HEK293 (cell line): ENCODE measurements around the gene CETP.

Experiments used
- CTCF ChIA-PET: fragments of 350-600 bp; formaldehyde crosslinking; extraction: SDS; loops from one replicate; lab custom pipeline; 2021; ENCODE audit warnings: antibody characterized with exemption; lab: Yijun Ruan, JAX
- POLR2A ChIA-PET: fragments of 300-600 bp; formaldehyde crosslinking; extraction: SDS; loops from one replicate; lab custom pipeline; 2020; ENCODE audit warnings: antibody characterized with exemption, inconsistent platforms; lab: Yijun Ruan, JAX
- H3K27ac ChIP-seq: fragments of 200-500 bp; sonication (Bioruptor generic); 2 replicates; pipeline ENCODE4 v1.5.1; 2014; ENCODE audit warnings: low read depth, low read length, control low read depth, inconsistent platforms; ENCODE audit errors: extremely low read depth
- H3K36me3 ChIP-seq, 2 experiments: fragments of 200-500 bp in 1 of 2; sonication (Bioruptor generic) in 1 of 2; 1 replicate in 1 of 2; 2 replicates in 1 of 2; pipeline ENCODE4 v1.5.1; 2014 to 2017; ENCODE audit warnings: inconsistent platforms in 2 of 2, low read length in 2 of 2; ENCODE audit not compliant: control insufficient read depth in 2 of 2, insufficient read depth in 1 of 2
- H3K4me1 ChIP-seq: fragments of 200-500 bp; sonication (Bioruptor generic); 2 replicates; pipeline ENCODE4 v1.5.1; 2014; ENCODE audit warnings: mild to moderate bottlenecking, low read length, inconsistent platforms; ENCODE audit not compliant: control insufficient read depth, insufficient read depth
- H3K4me3 ChIP-seq: 2 replicates; pipeline ENCODE4 v1.5.1; 2011; ENCODE audit warnings: low read depth, mild to moderate bottlenecking, control low read depth, low read length, moderate library complexity
- H3K9me3 ChIP-seq: fragments of 200-500 bp; sonication (Bioruptor generic); 2 replicates; pipeline ENCODE4 v1.5.1; 2014; ENCODE audit warnings: low read depth, low read length, inconsistent platforms; ENCODE audit not compliant: control insufficient read depth, insufficient read depth
- GLIS2 ChIP-seq: fragments of 450-650 bp; formaldehyde crosslinking; IDR thresholded peaks from 2 replicates; pipeline ENCODE4 v1.5.1; 2016; ENCODE audit warnings: missing biosample characterization, missing genetic modification characterization
- KLF17 ChIP-seq: fragments of 450-650 bp; formaldehyde crosslinking; IDR thresholded peaks from 2 replicates; pipeline ENCODE4 v1.5.1; 2016; ENCODE audit warnings: missing biosample characterization, missing genetic modification characterization
- MYNN ChIP-seq: fragments of 450-650 bp; formaldehyde crosslinking; IDR thresholded peaks from 2 replicates; pipeline ENCODE4 v1.5.1; 2016; ENCODE audit warnings: missing biosample characterization, missing genetic modification characterization, borderline replicate concordance
- SETDB1 ChIP-seq: IDR thresholded peaks from one replicate; pipeline ENCODE4 v1.6.1; 2017; ENCODE audit warnings: mild to moderate bottlenecking, low read length, moderate library complexity, mixed read lengths; ENCODE audit not compliant: insufficient read length
- SP2 ChIP-seq: fragments of 450-650 bp; formaldehyde crosslinking; IDR thresholded peaks from 2 replicates; pipeline ENCODE4 v1.5.1; 2016; ENCODE audit warnings: missing biosample characterization, missing genetic modification characterization
- SP7 ChIP-seq: fragments of 450-650 bp; formaldehyde crosslinking; IDR thresholded peaks from 2 replicates; pipeline ENCODE4 v1.5.1; 2016; ENCODE audit warnings: missing biosample characterization, missing genetic modification characterization
- TSHZ1 ChIP-seq: fragments of 450-650 bp; formaldehyde crosslinking; IDR thresholded peaks from 2 replicates; pipeline ENCODE4 v1.5.1; 2016; ENCODE audit warnings: missing biosample characterization, missing genetic modification characterization, borderline replicate concordance
- ZBTB17 ChIP-seq: fragments of 450-650 bp; formaldehyde crosslinking; IDR thresholded peaks from 2 replicates; pipeline ENCODE4 v1.5.1; 2016; ENCODE audit warnings: missing biosample characterization, missing genetic modification characterization
- ZBTB7A ChIP-seq: fragments of 450-650 bp; formaldehyde crosslinking; IDR thresholded peaks from 2 replicates; pipeline ENCODE4 v1.5.1; 2016; ENCODE audit warnings: low read depth, missing biosample characterization, missing genetic modification characterization
- ZFP3 ChIP-seq: fragments of 450-650 bp; formaldehyde crosslinking; IDR thresholded peaks from 2 replicates; pipeline ENCODE4 v1.5.1; 2016; ENCODE audit warnings: low read depth, missing biosample characterization, missing genetic modification characterization
- ZNF112 ChIP-seq: fragments of 450-650 bp; formaldehyde crosslinking; IDR thresholded peaks from 2 replicates; pipeline ENCODE4 v1.5.0; 2017; ENCODE audit warnings: missing biosample characterization, missing genetic modification characterization
- ZNF121 ChIP-seq: fragments of 450-650 bp; formaldehyde crosslinking; IDR thresholded peaks from 2 replicates; pipeline ENCODE4 v1.5.1; 2016; ENCODE audit warnings: missing biosample characterization, missing genetic modification characterization
- ZNF239 ChIP-seq: fragments of 450-650 bp; formaldehyde crosslinking; IDR thresholded peaks from 2 replicates; pipeline ENCODE4 v1.5.1; 2016; ENCODE audit warnings: missing biosample characterization, missing genetic modification characterization
- ZNF248 ChIP-seq: fragments of 450-650 bp; formaldehyde crosslinking; IDR thresholded peaks from 2 replicates; pipeline ENCODE4 v1.5.1; 2017; ENCODE audit warnings: missing biosample characterization, missing genetic modification characterization
- ZNF416 ChIP-seq: fragments of 450-650 bp; formaldehyde crosslinking; IDR thresholded peaks from 2 replicates; pipeline ENCODE4 v1.5.1; 2016; ENCODE audit warnings: missing biosample characterization, missing genetic modification characterization
- ZNF449 ChIP-seq: fragments of 450-650 bp; formaldehyde crosslinking; IDR thresholded peaks from 2 replicates; pipeline ENCODE4 v1.5.1; 2017; ENCODE audit warnings: missing biosample characterization, mild to moderate bottlenecking, missing genetic modification characterization, moderate library complexity
- ZNF571 ChIP-seq: fragments of 450-650 bp; formaldehyde crosslinking; IDR thresholded peaks from 2 replicates; pipeline ENCODE4 v1.5.0; 2017; ENCODE audit warnings: missing biosample characterization, missing genetic modification characterization
- ZNF585B ChIP-seq: fragments of 450-650 bp; formaldehyde crosslinking; IDR thresholded peaks from 2 replicates; pipeline ENCODE4 v1.5.1; 2016; ENCODE audit warnings: missing biosample characterization, missing genetic modification characterization
- ZNF600 ChIP-seq: fragments of 450-650 bp; formaldehyde crosslinking; IDR thresholded peaks from 2 replicates; pipeline ENCODE4 v1.5.1; 2016; ENCODE audit warnings: missing biosample characterization, missing genetic modification characterization
- ZNF658 ChIP-seq: fragments of 450-650 bp; formaldehyde crosslinking; IDR thresholded peaks from 2 replicates; pipeline ENCODE4; 2016; ENCODE audit warnings: missing biosample characterization, missing genetic modification characterization
- ZNF707 ChIP-seq: fragments of 450-650 bp; formaldehyde crosslinking; IDR thresholded peaks from 2 replicates; pipeline ENCODE4 v1.5.1; 2016; ENCODE audit warnings: missing biosample characterization, missing genetic modification characterization
- ZNF747 ChIP-seq: fragments of 450-650 bp; formaldehyde crosslinking; IDR thresholded peaks from 2 replicates; pipeline ENCODE4 v1.5.1; 2016; ENCODE audit warnings: missing biosample characterization, missing genetic modification characterization
- ZNF768 ChIP-seq: fragments of 450-650 bp; formaldehyde crosslinking; IDR thresholded peaks from 2 replicates; pipeline ENCODE4 v1.5.1; 2018; ENCODE audit warnings: missing biosample characterization, mild to moderate bottlenecking, missing genetic modification characterization
- ZNF791 ChIP-seq: fragments of 450-650 bp; formaldehyde crosslinking; IDR thresholded peaks from 2 replicates; pipeline ENCODE4 v1.5.1; 2016; ENCODE audit warnings: missing biosample characterization, missing genetic modification characterization
- ZNF830 ChIP-seq: fragments of 450-650 bp; IDR thresholded peaks from 2 replicates; pipeline ENCODE4 v1.5.0; 2018; ENCODE audit warnings: missing biosample characterization, missing genetic modification characterization, low read depth, mild to moderate bottlenecking, moderate library complexity
- ZNF837 ChIP-seq: fragments of 450-650 bp; formaldehyde crosslinking; IDR thresholded peaks from 2 replicates; pipeline ENCODE4 v1.5.1; 2016; ENCODE audit warnings: missing biosample characterization, missing genetic modification characterization
- ZXDB ChIP-seq: fragments of 450-650 bp; formaldehyde crosslinking; IDR thresholded peaks from 2 replicates; pipeline ENCODE4 v1.5.1; 2016; ENCODE audit warnings: missing biosample characterization, missing genetic modification characterization

CETP gene

GRCh38 chr16:56977823-56978430 is 16.2 kb downstream of the CETP start:
- ChIA-PET POLR2A (no interaction called here), CTCF (interaction anchor here (0.9 to 1.4 kb wide), 3 partner anchors 13 to 54 kb away, joined by 4 to 5 read pairs (median 4); no protein-coding TSS in a partner anchor)

GRCh38 chr16:56980201-56980535 is 18.4 kb downstream of the CETP start:
- H3K4me1 ChIP-seq, result no peaks in the 10 kb centered on the region
- ChIA-PET CTCF (no interaction called here), POLR2A (interaction anchor here (1.2 kb wide), 1 partner anchor 9 kb away, joined by 3 read pairs; the partner anchor contains the start of gene NLRC5)
- no peak overlapping the region for H3K27ac ChIP-seq
- TF ChIP-seq ZBTB17 (tag by site-specific recombination) (no peak), ZNF600 (tag by site-specific recombination) (no peak), ZNF248 (tag by site-specific recombination) (no peak), ZNF585B (tag by site-specific recombination) (no peak), ZNF707 (tag by site-specific recombination) (no peak), ZNF571 (no peak), SP7 (tag by site-specific recombination) (no peak), ZNF768 (tag by site-specific recombination) (no peak), ZNF449 (tag by site-specific recombination) (no peak), ZNF830 (tag by site-specific recombination) (no peak), KLF17 (tag by site-specific recombination) (no peak), SP2 (no peak), GLIS2 (tag by site-specific recombination) (no peak), ZNF121 (no peak), ZNF747 (tag by site-specific recombination) (no peak), TSHZ1 (tag by site-specific recombination) (no peak)
- TF ChIP-seq, all 188 proteins: peak for 0
- H3K4me3 ChIP-seq, result no peak overlapping the region
- H3K9me3 ChIP-seq, result no peaks in the 10 kb centered on the region
- H3K36me3 ChIP-seq, result no peaks in the 10 kb centered on the region

More at GRCh38 chr16:56977823-56978430, 16.2 kb downstream of the CETP start:
- no peak overlapping the region for H3K27ac ChIP-seq
- H3K4me1 ChIP-seq, result no peaks in the 10 kb centered on the region
- TF ChIP-seq ZNF239 (tag by site-specific recombination), result no peak
- no peak for TF ChIP-seq SETDB1
- TF ChIP-seq ZNF658 (tag by site-specific recombination), result no peak
- no peak for TF ChIP-seq ZNF791
- TF ChIP-seq ZNF600 (tag by site-specific recombination), result no peak
- no peak for TF ChIP-seq SP7 (tag by site-specific recombination)
- no peak for TF ChIP-seq ZNF416 (tag by site-specific recombination)
- TF ChIP-seq MYNN (tag by site-specific recombination), result no peak
- TF ChIP-seq ZFP3, result no peak
- TF ChIP-seq ZXDB (tag by site-specific recombination), result no peak
- TF ChIP-seq ZBTB7A (tag by site-specific recombination), result no peak
- no peak for TF ChIP-seq ZNF112 (tag by site-specific recombination)
- no peak for TF ChIP-seq ZNF837 (tag by site-specific recombination)
- no peaks in the 10 kb centered on the region for H3K9me3 ChIP-seq
- H3K36me3 ChIP-seq, result no peaks in the 10 kb centered on the region
- no peak overlapping the region for H3K4me3 ChIP-seq
